Measurements from ENCODE around the gene EPS8.
A peak's percentile ranks its signal among the peaks of the same experiment; 100 is the strongest.

The EPS8 gene

GRCh38 chr12:15735837-15736615 is 53.2 kb downstream of the EPS8 start:
- no peak overlapping the region for H2AFZ ChIP-seq (ENCODE audit: low read length, unreplicated experiment)
- peaks cover 11% of the 10 kb centered on the region; the same call in 1 of the 2 replicates for H3K36me3 ChIP-seq (ENCODE audit: insufficient read depth, low read length)
- peaks cover 95% of the 10 kb centered on the region for H3K79me2 ChIP-seq (ENCODE audit: control insufficient read depth, insufficient read depth, low read length, unreplicated experiment)
- peaks cover 40% of the 10 kb centered on the region for H3K4me1 ChIP-seq (ENCODE audit: control insufficient read depth, insufficient read depth, low read length, unreplicated experiment)
- H3K4me3 ChIP-seq (ENCODE audit: low read depth, low read length), result no peak overlapping the region
- H3K27me3 ChIP-seq (ENCODE audit: insufficient read depth, low read length), result no peaks in the 10 kb centered on the region
- no peak overlapping the region for H3K27ac ChIP-seq (ENCODE audit: low read depth, low read length)

DNA sequence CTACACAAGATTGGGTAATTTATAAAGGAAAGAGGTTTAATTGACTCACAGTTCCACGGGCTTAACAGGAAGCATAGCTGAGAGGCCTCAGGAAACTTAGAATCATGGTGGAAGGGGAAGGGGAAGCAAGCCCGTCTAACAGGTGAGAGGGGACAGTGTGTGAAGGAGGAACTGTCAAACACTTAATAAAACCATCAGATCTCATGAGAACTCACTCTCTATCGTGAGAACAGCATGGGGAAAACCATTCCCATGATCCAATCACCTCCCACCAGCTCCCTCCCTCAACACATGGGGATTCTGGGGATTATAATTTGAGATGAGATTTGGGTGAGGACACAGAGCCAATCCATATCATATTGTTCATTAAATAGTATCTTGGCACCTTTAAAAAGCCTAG is 56.1 kb downstream of the EPS8 start:
- H3K36me3 ChIP-seq (ENCODE audit: insufficient read depth, low read length), result peaks cover 22% of the 10 kb centered on the region
- peak overlapping the region; percentile 20; the same call in 1 of the 2 replicates for H3K4me3 ChIP-seq (ENCODE audit: low read depth, low read length)
- peaks cover 36% of the 10 kb centered on the region for H3K4me1 ChIP-seq (ENCODE audit: control insufficient read depth, insufficient read depth, low read length, unreplicated experiment)
- H3K27ac ChIP-seq (ENCODE audit: low read depth, low read length), result peak overlapping the region; percentile 78
- H2AFZ ChIP-seq (ENCODE audit: low read length, unreplicated experiment), result no peak overlapping the region
- H3K27me3 ChIP-seq (ENCODE audit: insufficient read depth, low read length), result no peaks in the 10 kb centered on the region
- H3K79me2 ChIP-seq (ENCODE audit: control insufficient read depth, insufficient read depth, low read length, unreplicated experiment), result peaks cover 88% of the 10 kb centered on the region

DNA sequence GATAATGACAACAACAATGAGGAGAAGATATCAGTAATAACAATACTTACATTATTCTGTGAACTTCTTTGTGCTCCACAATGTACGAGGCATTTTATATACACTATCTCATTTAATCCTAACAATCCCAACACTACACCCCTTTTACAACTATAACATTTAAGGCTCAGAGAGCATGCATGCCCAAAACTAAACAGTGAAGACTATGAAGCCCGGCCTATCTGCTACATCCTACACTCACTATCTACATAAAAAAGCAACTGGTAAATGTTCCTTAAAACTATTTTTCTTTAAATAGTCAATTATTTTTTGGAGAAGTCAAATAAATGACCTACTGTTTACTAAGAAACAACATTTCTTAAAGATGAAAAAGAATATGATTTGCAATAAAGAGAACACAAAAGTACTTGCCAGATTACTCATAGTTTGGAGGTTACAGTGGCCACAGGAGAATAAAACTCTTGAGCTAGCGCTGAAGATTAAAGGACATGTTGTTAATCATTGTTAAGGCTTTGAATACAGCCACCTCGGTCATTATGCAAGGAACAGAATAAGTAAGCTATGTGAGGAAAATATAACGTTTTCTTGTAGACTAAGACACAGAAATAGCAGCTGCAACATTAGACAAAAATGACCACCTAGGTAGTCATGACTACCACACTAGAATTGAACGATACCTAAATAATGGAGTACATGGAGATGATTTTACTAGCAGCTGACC is 56.7 kb downstream of the EPS8 start:
- H3K27me3 ChIP-seq (ENCODE audit: insufficient read depth, low read length), result no peaks in the 10 kb centered on the region
- H3K4me3 ChIP-seq (ENCODE audit: low read depth, low read length), result peak overlapping the region; percentile 20; the same call in 1 of the 2 replicates
- peak overlapping the region; percentile 78 for H3K27ac ChIP-seq (ENCODE audit: low read depth, low read length)
- H2AFZ ChIP-seq (ENCODE audit: low read length, unreplicated experiment), result no peak overlapping the region
- peaks cover 40% of the 10 kb centered on the region for H3K4me1 ChIP-seq (ENCODE audit: control insufficient read depth, insufficient read depth, low read length, unreplicated experiment)
- H3K79me2 ChIP-seq (ENCODE audit: control insufficient read depth, insufficient read depth, low read length, unreplicated experiment), result peaks cover 88% of the 10 kb centered on the region
- H3K36me3 ChIP-seq (ENCODE audit: insufficient read depth, low read length), result peaks cover 22% of the 10 kb centered on the region

- Histone ChIP-seq H3K4me3 (ENCODE audit: low read depth, low read length) (peak overlapping the region; percentile 20; the same call in 1 of the 2 replicates), H3K79me2 (ENCODE audit: control insufficient read depth, insufficient read depth, low read length, unreplicated experiment) (peaks cover 87% of the 10 kb centered on the region), H3K27me3 (ENCODE audit: insufficient read depth, low read length) (no peaks in the 10 kb centered on the region), H3K27ac (ENCODE audit: low read depth, low read length) (peak overlapping the region; percentile 78), H3K4me1 (ENCODE audit: control insufficient read depth, insufficient read depth, low read length, unreplicated experiment) (peaks cover 45% of the 10 kb centered on the region), H2AFZ (ENCODE audit: low read length, unreplicated experiment) (no peak overlapping the region), H3K36me3 (ENCODE audit: insufficient read depth, low read length) (peaks cover 22% of the 10 kb centered on the region)
These were observed 57.2 kb downstream of the EPS8 start for GRCh38 chr12:15731940-15732339.

- H3K27ac ChIP-seq (ENCODE audit: low read depth, low read length), result peak overlapping the region; percentile 96
- no peak overlapping the region for H2AFZ ChIP-seq (ENCODE audit: low read length, unreplicated experiment)
- peaks cover 16% of the 10 kb centered on the region for H3K36me3 ChIP-seq (ENCODE audit: insufficient read depth, low read length)
- H3K4me3 ChIP-seq (ENCODE audit: low read depth, low read length), result peak overlapping the region; percentile 1; the same call in 1 of the 2 replicates
- no peaks in the 10 kb centered on the region for H3K27me3 ChIP-seq (ENCODE audit: insufficient read depth, low read length)
- peaks cover 90% of the 10 kb centered on the region for H3K79me2 ChIP-seq (ENCODE audit: control insufficient read depth, insufficient read depth, low read length, unreplicated experiment)
- H3K4me1 ChIP-seq (ENCODE audit: control insufficient read depth, insufficient read depth, low read length, unreplicated experiment), result peaks cover 68% of the 10 kb centered on the region
These were observed 60.1 kb downstream of the EPS8 start for GRCh38 chr12:15729097-15729496.

GRCh38 chr12:15728118-15728598 is 61.0 kb downstream of the EPS8 start:
- peak overlapping the region; percentile 96 for H3K27ac ChIP-seq (ENCODE audit: low read depth, low read length)

GRCh38 chr12:15726878-15727150 is 62.4 kb downstream of the EPS8 start:
- peak overlapping the region; percentile 22; the same call in 1 of the 2 replicates for H3K4me3 ChIP-seq (ENCODE audit: low read depth, low read length)
- peak overlapping the region; percentile 96 for H3K27ac ChIP-seq (ENCODE audit: low read depth, low read length)
- no peak overlapping the region for H2AFZ ChIP-seq (ENCODE audit: low read length, unreplicated experiment)
- H3K36me3 ChIP-seq (ENCODE audit: insufficient read depth, low read length), result peaks cover 15% of the 10 kb centered on the region; the same call in 1 of the 2 replicates
- no peaks in the 10 kb centered on the region for H3K27me3 ChIP-seq (ENCODE audit: insufficient read depth, low read length)
- peaks cover 89% of the 10 kb centered on the region for H3K79me2 ChIP-seq (ENCODE audit: control insufficient read depth, insufficient read depth, low read length, unreplicated experiment)
- peaks cover 69% of the 10 kb centered on the region for H3K4me1 ChIP-seq (ENCODE audit: control insufficient read depth, insufficient read depth, low read length, unreplicated experiment)

More at GRCh38 chr12:15728118-15728598, 61.0 kb downstream of the EPS8 start:
- Histone ChIP-seq H3K36me3 (ENCODE audit: insufficient read depth, low read length) (peaks cover 16% of the 10 kb centered on the region; the same call in 1 of the 2 replicates), H3K4me1 (ENCODE audit: control insufficient read depth, insufficient read depth, low read length, unreplicated experiment) (peaks cover 70% of the 10 kb centered on the region), H3K79me2 (ENCODE audit: control insufficient read depth, insufficient read depth, low read length, unreplicated experiment) (peaks cover 89% of the 10 kb centered on the region), H3K27me3 (ENCODE audit: insufficient read depth, low read length) (no peaks in the 10 kb centered on the region), H3K4me3 (ENCODE audit: low read depth, low read length) (peak overlapping the region; percentile 43; the same call in 1 of the 2 replicates), H2AFZ (ENCODE audit: low read length, unreplicated experiment) (no peak overlapping the region)

- Histone ChIP-seq H3K4me1 (ENCODE audit: control insufficient read depth, insufficient read depth, low read length, unreplicated experiment) (peaks cover 69% of the 10 kb centered on the region), H2AFZ (ENCODE audit: low read length, unreplicated experiment) (no peak overlapping the region), H3K36me3 (ENCODE audit: insufficient read depth, low read length) (peaks cover 15% of the 10 kb centered on the region; the same call in 1 of the 2 replicates), H3K27ac (ENCODE audit: low read depth, low read length) (peak overlapping the region; percentile 96), H3K79me2 (ENCODE audit: control insufficient read depth, insufficient read depth, low read length, unreplicated experiment) (peaks cover 87% of the 10 kb centered on the region), H3K4me3 (ENCODE audit: low read depth, low read length) (peak overlapping the region; percentile 22; the same call in 1 of the 2 replicates), H3K27me3 (ENCODE audit: insufficient read depth, low read length) (no peaks in the 10 kb centered on the region)
These were observed 62.9 kb downstream of the EPS8 start for GRCh38 chr12:15726027-15726877.

GRCh38 chr12:15722951-15723350 is 66.2 kb downstream of the EPS8 start:
- 0 out of 2 replicates have a peak, but pooled peaks cover 4% of the 10 kb centered on the region for H3K36me3 ChIP-seq (ENCODE audit: insufficient read depth, low read length)
- peaks cover 84% of the 10 kb centered on the region for H3K4me1 ChIP-seq (ENCODE audit: control insufficient read depth, insufficient read depth, low read length, unreplicated experiment)
- no peak overlapping the region for H2AFZ ChIP-seq (ENCODE audit: low read length, unreplicated experiment)
- no peak overlapping the region for H3K4me3 ChIP-seq (ENCODE audit: low read depth, low read length)
- no peaks in the 10 kb centered on the region for H3K27me3 ChIP-seq (ENCODE audit: insufficient read depth, low read length)
- peaks cover 93% of the 10 kb centered on the region for H3K79me2 ChIP-seq (ENCODE audit: control insufficient read depth, insufficient read depth, low read length, unreplicated experiment)
- peak overlapping the region; percentile 93 for H3K27ac ChIP-seq (ENCODE audit: low read depth, low read length)
